H9 (cell line): Measurements from ENCODE around the gene IPO11. TPM values are rescaled to one million over a fixed set of nuclear protein-coding genes. Genes with fewer than 3 reads are reported as not detected.
A peak's percentile ranks its signal among the peaks of the same experiment; 100 is the strongest.

Experiments
- DNase-seq: peaks from one replicate; pipeline ENCODE4 v3.0.0-alpha.2; 2017
- H2AFZ ChIP-seq: one replicate; pipeline ENCODE4 v1.6.1; 2013; ENCODE audit warnings: mild to moderate bottlenecking, low read length, control low read depth, moderate library complexity
- H2AK5ac ChIP-seq: 2 replicates; pipeline ENCODE4 v1.6.1; 2013; ENCODE audit warnings: low read length, control low read depth, mixed read lengths; ENCODE audit not compliant: insufficient read length
- H2BK120ac ChIP-seq: one replicate; pipeline ENCODE4 v1.6.1; 2013; ENCODE audit warnings: low read depth, mild to moderate bottlenecking, low read length, control low read depth, inconsistent platforms; ENCODE audit not compliant: poor library complexity, severe bottlenecking
- H2BK12ac ChIP-seq: 2 replicates; pipeline ENCODE4 v1.6.1; 2013; ENCODE audit warnings: low read length, control low read depth, mixed read lengths, low read depth; ENCODE audit not compliant: insufficient read length
- H2BK15ac ChIP-seq: 2 replicates; pipeline ENCODE4 v1.6.1; 2013; ENCODE audit warnings: low read depth, low read length, control low read depth
- H2BK20ac ChIP-seq: one replicate; pipeline ENCODE4 v1.6.1; 2013; ENCODE audit warnings: low read depth, mild to moderate bottlenecking, low read length, control low read depth, inconsistent platforms; ENCODE audit not compliant: poor library complexity, severe bottlenecking
- H2BK5ac ChIP-seq: 2 replicates; pipeline ENCODE4 v1.6.1; 2013; ENCODE audit warnings: low read length, control low read depth, mixed read lengths; ENCODE audit not compliant: insufficient read length
- H3K14ac ChIP-seq: 2 replicates; pipeline ENCODE4 v1.6.1; 2013; ENCODE audit warnings: low read length, control low read depth; ENCODE audit not compliant: insufficient read depth
- H3K18ac ChIP-seq: 2 replicates; pipeline ENCODE4 v1.6.1; 2013; ENCODE audit warnings: low read depth, mild to moderate bottlenecking, mixed read lengths, low read length, control low read depth; ENCODE audit not compliant: insufficient read length
- H3K23ac ChIP-seq: 2 replicates; pipeline ENCODE4 v1.6.1; 2013; ENCODE audit warnings: low read length, control low read depth, mixed read lengths, low read depth; ENCODE audit not compliant: insufficient read length
- H3K23me2 ChIP-seq: 2 replicates; pipeline ENCODE4 v1.6.1; 2013; ENCODE audit warnings: low read depth, mild to moderate bottlenecking, mixed read lengths, low read length, control low read depth; ENCODE audit not compliant: insufficient read length, poor library complexity, severe bottlenecking
- H3K27ac ChIP-seq: 2 replicates; pipeline ENCODE4 v1.5.1; 2013; ENCODE audit warnings: low read length, control low read depth, mixed read lengths, low read depth; ENCODE audit not compliant: insufficient read length
- H3K27me3 ChIP-seq: 2 replicates; pipeline ENCODE4 v1.6.1; 2013; ENCODE audit warnings: low read length, control low read depth, inconsistent platforms; ENCODE audit not compliant: insufficient read depth
- H3K4ac ChIP-seq: 2 replicates; pipeline ENCODE4 v1.6.1; 2013; ENCODE audit warnings: low read depth, mild to moderate bottlenecking, control low read depth, inconsistent platforms, low read length, moderate library complexity
- H3K4me1 ChIP-seq: 2 replicates; pipeline ENCODE4 v1.6.1; 2013; ENCODE audit warnings: low read length, control low read depth, inconsistent platforms; ENCODE audit not compliant: insufficient read depth
- H3K4me2 ChIP-seq: 2 replicates; pipeline ENCODE4 v1.6.1; 2013; ENCODE audit warnings: low read length, control low read depth, mixed read lengths; ENCODE audit not compliant: insufficient read length, insufficient read depth
- H3K56ac ChIP-seq: 2 replicates; pipeline ENCODE4 v1.6.1; 2013; ENCODE audit warnings: low read depth, mild to moderate bottlenecking, mixed read lengths, low read length, control low read depth; ENCODE audit not compliant: insufficient read length
- H3K79me1 ChIP-seq: 2 replicates; pipeline ENCODE4 v1.6.1; 2013; ENCODE audit warnings: low read depth, mild to moderate bottlenecking, moderate library complexity, low read length, control low read depth, inconsistent platforms; ENCODE audit not compliant: insufficient read depth, poor library complexity, severe bottlenecking
- H3K79me2 ChIP-seq: 2 replicates; pipeline ENCODE4 v1.6.1; 2013; ENCODE audit warnings: low read length, control low read depth, inconsistent platforms; ENCODE audit not compliant: insufficient read depth
- H3K9ac ChIP-seq: 2 replicates; pipeline ENCODE4 v1.6.1; 2013; ENCODE audit warnings: low read length, control low read depth, mixed read lengths; ENCODE audit not compliant: insufficient read length; ENCODE audit errors: extremely low read depth
- H3K9me3 ChIP-seq: one replicate; pipeline ENCODE4 v1.6.1; 2013; ENCODE audit warnings: low read depth, low read length, inconsistent platforms; ENCODE audit not compliant: control insufficient read depth
- H3T11ph ChIP-seq: one replicate; pipeline ENCODE4 v1.6.1; 2013; ENCODE audit warnings: mild to moderate bottlenecking, low read length, control low read depth, inconsistent platforms
- H4K20me1 ChIP-seq: one replicate; pipeline ENCODE4 v1.6.1; 2013; ENCODE audit not compliant: control insufficient read depth, insufficient read length, insufficient read depth
- H4K5ac ChIP-seq: 2 replicates; pipeline ENCODE4 v1.6.1; 2013; ENCODE audit warnings: low read depth, mild to moderate bottlenecking, mixed read lengths, low read length, control low read depth; ENCODE audit not compliant: insufficient read length
- H4K8ac ChIP-seq: replicated peaks from 2 replicates; pipeline ENCODE4 v1.6.1; 2013; ENCODE audit warnings: low read length, control low read depth, mixed read lengths, low read depth; ENCODE audit not compliant: insufficient read length
- H4K91ac ChIP-seq: 2 replicates; pipeline ENCODE4 v1.6.1; 2013; ENCODE audit warnings: low read depth, mild to moderate bottlenecking, moderate library complexity, mixed read lengths, low read length, control low read depth; ENCODE audit not compliant: insufficient read length
- H3K27ac Mint-ChIP-seq, 3 experiments: 2 replicates in 2 of 3; 3 replicates in 1 of 3; pipeline ENCODE4 v1.8.0; 2020 to 2021; ENCODE audit warnings: mixed read lengths in 3 of 3, mild to moderate bottlenecking in 1 of 3, moderate library complexity in 1 of 3
- H3K27me3 Mint-ChIP-seq: 2 replicates; pipeline ENCODE4 v1.8.0; 2021; ENCODE audit warnings: low read depth, mild to moderate bottlenecking, moderate library complexity, mixed read lengths
- H3K36me3 Mint-ChIP-seq, 3 experiments: 2 replicates in 2 of 3; 3 replicates in 1 of 3; pipeline ENCODE4 v1.8.0; 2020 to 2021; ENCODE audit warnings: low read depth in 3 of 3, mixed read lengths in 3 of 3; ENCODE audit not compliant: insufficient read depth in 1 of 3
- H3K4me1 Mint-ChIP-seq, 2 experiments: 2 replicates each; pipeline ENCODE4 v1.8.0; 2020; ENCODE audit warnings: mixed read lengths in 2 of 2
- H3K4me3 Mint-ChIP-seq, 2 experiments: 2 replicates in 1 of 2; 3 replicates in 1 of 2; pipeline ENCODE4 v1.8.0; 2020 to 2021; ENCODE audit warnings: mild to moderate bottlenecking in 2 of 2, mixed read lengths in 2 of 2, moderate library complexity in 1 of 2
- H3K9me3 Mint-ChIP-seq, 2 experiments: 2 replicates in 1 of 2; 3 replicates in 1 of 2; pipeline ENCODE4 v1.8.0; 2020; ENCODE audit warnings: mild to moderate bottlenecking in 2 of 2, mixed read lengths in 2 of 2, moderate library complexity in 1 of 2
- WGBS: extraction: QIAGEN DNeasy Blood & Tissue Kit; methylation state at CpG from one replicate; pipeline ENCODE4 v1.1.7; 2013; ENCODE audit warnings: missing lambda C conversion rate, low lambda C conversion rate, mixed read lengths; ENCODE audit not compliant: insufficient read length; ENCODE audit errors: extremely low coverage; 5-methylcytosine and 5-hydroxymethylcytosine counted together
- total RNA-seq: library from RNA; stranded (reverse); gene quantifications from 2 replicates; pipeline ENCODE4 v1.2.1, GENCODE V29; 2021
- TF ChIP-seq, protein P1 (sequence below): fragments of 200-600 bp; sonication (generic); conservative IDR thresholded peaks from 3 replicates; pipeline ENCODE4 v1.8.0; 2021; ENCODE audit warnings: antibody characterized with exemption, mild to moderate bottlenecking

Gene IPO11
- total RNA-seq, 1 experiment from 2014 or later: 63.0 TPM

DNA sequence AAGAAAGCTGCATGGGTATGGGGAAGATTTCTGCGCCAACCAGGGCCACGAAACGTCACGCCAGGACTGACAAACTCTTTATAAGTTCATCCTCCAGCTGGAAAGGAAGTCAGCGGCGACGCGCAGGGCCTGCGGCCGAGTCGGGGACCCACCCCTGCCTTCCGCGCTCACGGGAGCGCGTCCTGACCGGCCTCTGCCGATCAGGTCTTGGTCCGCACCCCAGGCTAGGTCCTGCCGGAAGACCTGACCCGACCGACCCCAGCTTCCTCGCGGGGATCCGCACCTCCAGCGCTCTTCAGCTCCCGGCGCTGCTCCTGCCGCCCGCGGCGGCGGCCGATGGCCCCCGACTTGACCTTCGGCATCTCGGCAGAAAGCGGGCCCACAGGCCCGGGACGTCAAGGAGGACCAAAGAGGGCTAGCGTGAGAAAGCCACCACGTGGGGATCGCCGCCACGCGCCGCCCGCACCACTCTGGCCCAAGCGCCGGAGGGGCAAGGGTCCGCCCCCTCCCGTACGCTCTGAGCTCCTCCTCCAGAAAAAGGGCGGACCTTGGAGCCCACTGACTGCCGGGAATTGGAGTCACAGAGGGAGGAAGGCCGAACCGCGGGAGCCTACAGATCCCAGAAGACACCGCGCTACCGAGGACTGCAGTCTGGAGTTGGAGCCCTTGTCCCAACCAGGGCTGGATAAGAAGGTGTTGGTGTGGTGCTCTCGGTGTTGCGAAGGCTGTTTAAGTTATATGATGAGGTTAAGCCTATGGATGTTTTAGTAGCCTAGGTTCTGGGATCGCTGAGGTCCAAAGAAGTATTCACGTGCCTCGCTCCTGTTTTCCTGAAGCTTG is 8.9 kb upstream of the IPO11 start, which contains the start of gene DIMT1:
TSS of gene DIMT1 (minus strand) at position 495 of the 840 bp plus-strand sequence. CDS start at position 362, 133 bp downstream.
- Histone ChIP-seq H3K27me3 (no peaks in the 10 kb centered on the region), H3K9ac (peak within 1 kb of the TSS; percentile 91), H3K23ac (no peak within 1 kb of the TSS), H2AFZ (peak within 1 kb of the TSS; percentile 82), H3K79me2 (no peaks in the 10 kb centered on the region), H3K27ac (peak within 1 kb of the TSS; percentile 44), H2BK5ac (no peak within 1 kb of the TSS), H3K18ac (peak within 1 kb of the TSS; percentile 71), H3K4ac (no peak within 1 kb of the TSS), H4K20me1 (no peaks in the 10 kb centered on the region), H3K23me2 (peaks cover 7% of the 10 kb centered on the region), H2BK12ac (no peak within 1 kb of the TSS), H4K8ac (no peak within 1 kb of the TSS), H2AK5ac (no peak within 1 kb of the TSS), H3K9me3 (no peaks in the 10 kb centered on the region), H4K5ac (no peak within 1 kb of the TSS), H2BK15ac (no peak within 1 kb of the TSS), H4K91ac (no peak within 1 kb of the TSS), H3K4me1 (no peaks in the 10 kb centered on the region), H2BK120ac (no peak within 1 kb of the TSS), H3K4me2 (peak within 1 kb of the TSS; percentile 60), H3K14ac (peak within 1 kb of the TSS; percentile 74), H3T11ph (no peak within 1 kb of the TSS), H2BK20ac (no peak within 1 kb of the TSS), H3K56ac (no peak within 1 kb of the TSS), H3K79me1 (no peaks in the 10 kb centered on the region)
- DNase-seq: peak; percentile 97
- TF ChIP-seq, protein P1, sequence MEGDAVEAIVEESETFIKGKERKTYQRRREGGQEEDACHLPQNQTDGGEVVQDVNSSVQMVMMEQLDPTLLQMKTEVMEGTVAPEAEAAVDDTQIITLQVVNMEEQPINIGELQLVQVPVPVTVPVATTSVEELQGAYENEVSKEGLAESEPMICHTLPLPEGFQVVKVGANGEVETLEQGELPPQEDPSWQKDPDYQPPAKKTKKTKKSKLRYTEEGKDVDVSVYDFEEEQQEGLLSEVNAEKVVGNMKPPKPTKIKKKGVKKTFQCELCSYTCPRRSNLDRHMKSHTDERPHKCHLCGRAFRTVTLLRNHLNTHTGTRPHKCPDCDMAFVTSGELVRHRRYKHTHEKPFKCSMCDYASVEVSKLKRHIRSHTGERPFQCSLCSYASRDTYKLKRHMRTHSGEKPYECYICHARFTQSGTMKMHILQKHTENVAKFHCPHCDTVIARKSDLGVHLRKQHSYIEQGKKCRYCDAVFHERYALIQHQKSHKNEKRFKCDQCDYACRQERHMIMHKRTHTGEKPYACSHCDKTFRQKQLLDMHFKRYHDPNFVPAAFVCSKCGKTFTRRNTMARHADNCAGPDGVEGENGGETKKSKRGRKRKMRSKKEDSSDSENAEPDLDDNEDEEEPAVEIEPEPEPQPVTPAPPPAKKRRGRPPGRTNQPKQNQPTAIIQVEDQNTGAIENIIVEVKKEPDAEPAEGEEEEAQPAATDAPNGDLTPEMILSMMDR: no peak
- H3K4me3 Mint-ChIP-seq: peak within 1 kb of the TSS; percentile 92 to 97
- WGBS: no CpG with 5 or more reads among the region's 66 CpGs
- H3K27ac Mint-ChIP-seq: peak within 1 kb of the TSS; percentile 100
- H3K4me1 Mint-ChIP-seq: peaks cover 18 to 20% of the 10 kb centered on the region in 2 experiments
- H3K36me3 Mint-ChIP-seq: peaks cover 5 to 24% (median 21%) of the 10 kb centered on the region in 3 experiments
- peaks cover 0 to 3% of the 10 kb centered on the region in 2 experiments; a peak in 3 of 5 replicates for H3K9me3 Mint-ChIP-seq
- peaks cover 1% of the 10 kb centered on the region; the same call in 1 of the 2 replicates for H3K27me3 Mint-ChIP-seq
